Thoracic aorta (tissue), 2 donors: ENCODE results near the gene ERBB4. TPM values are rescaled to one million over a fixed set of nuclear protein-coding genes. Genes with fewer than 3 reads are reported as not detected.

Source experiments
- ATAC-seq: fragments of 150-250 bp; one replicate; pipeline ENCODE4 v1.8.0; 2017; ENCODE audit warnings: low read depth; ENCODE audit not compliant: insufficient number of reproducible peaks, low FRiP score
- DNase-seq: peaks from one replicate; pipeline ENCODE4 v3.0.0-alpha.2; 2020; ENCODE audit warnings: low spot score
- H3K27ac ChIP-seq, 2 donors: fragments of 200-600 bp; sonication (generic); 1 replicate in 1 of 2; 2 replicates in 1 of 2; pipeline ENCODE4 v1.5.1; 2016; ENCODE audit warnings: mild to moderate bottlenecking in 2 of 2, moderate library complexity in 2 of 2
- H3K27me3 ChIP-seq: fragments of 200-600 bp; sonication (generic); replicated peaks from 2 replicates; pipeline ENCODE4 v1.6.0; 2016; ENCODE audit warnings: mild to moderate bottlenecking; ENCODE audit not compliant: insufficient read depth
- H3K36me3 ChIP-seq: fragments of 200-600 bp; sonication (generic); one replicate; pipeline ENCODE4 v1.5.1; 2016
- H3K4me1 ChIP-seq, 2 donors: fragments of 200-600 bp; sonication (generic); 1 replicate in 1 of 2; 2 replicates in 1 of 2; pipeline versions ENCODE4 v1.5.1 to v1.6.0; 2016; ENCODE audit warnings: low read depth in 2 of 2, mild to moderate bottlenecking in 1 of 2; ENCODE audit not compliant: control insufficient read depth in 1 of 2
- H3K4me3 ChIP-seq: fragments of 200-600 bp; sonication (generic); 2 replicates; pipeline ENCODE4 v1.5.1; 2016; ENCODE audit warnings: mild to moderate bottlenecking
- H3K9me3 ChIP-seq: fragments of 200-600 bp; sonication (generic); 2 replicates; pipeline ENCODE4 v1.5.1; 2016
- CTCF ChIP-seq: fragments of 200-600 bp; sonication (generic); IDR thresholded peaks from one replicate; pipeline ENCODE4 v1.5.1; 2019; ENCODE audit warnings: antibody characterized with exemption
- total RNA-seq, 2 donors: library from RNA; depleted of rRNA; stranded (reverse); fragments of >200 nt; gene quantifications; one replicate each; pipeline versions ENCODE4 v1.1.0 to v1.2.3, GENCODE V29; 2016

The ERBB4 gene
- total RNA-seq, 2 donors from 2014 or later: 15.7 to 29.3 TPM

- Histone ChIP-seq H3K27ac (no peak overlapping the region), H3K36me3 (no peaks in the 10 kb centered on the region), H3K9me3 (no peaks in the 10 kb centered on the region), H3K27me3 (no peaks in the 10 kb centered on the region), H3K4me3 (no peak overlapping the region), H3K4me1 (peaks cover 0 to 5% of the 10 kb centered on the region in 2 donors)
- ATAC-seq (no peak), DNase-seq (no peak)
- TF ChIP-seq CTCF: no peak
Measured at GRCh38 chr2:211996857-211997256, 541.7 kb downstream of the ERBB4 start.

- Histone ChIP-seq H3K4me1 (no peaks in the 10 kb centered on the region), H3K27me3 (no peaks in the 10 kb centered on the region), H3K27ac (no peak overlapping the region), H3K4me3 (no peak overlapping the region), H3K9me3 (no peaks in the 10 kb centered on the region), H3K36me3 (no peaks in the 10 kb centered on the region)
- no peak for TF ChIP-seq CTCF
- no peak for DNase-seq
- no peak for ATAC-seq
Measured at GRCh38 chr2:211994806-211995205, 543.8 kb downstream of the ERBB4 start.

- H3K27me3 ChIP-seq: no peaks in the 10 kb centered on the region
- H3K27ac ChIP-seq: no peak overlapping the region
- TF ChIP-seq CTCF: no peak
- no peak overlapping the region for H3K4me3 ChIP-seq
- H3K4me1 ChIP-seq: peaks cover 0 to 6% of the 10 kb centered on the region in 2 donors
- H3K36me3 ChIP-seq: no peaks in the 10 kb centered on the region
- DNase-seq: no peak
- no peaks in the 10 kb centered on the region for H3K9me3 ChIP-seq
- ATAC-seq: no peak
Measured at GRCh38 chr2:211990335-211990734, 548.3 kb downstream of the ERBB4 start.

GRCh38 chr2:211986313-211986712 is 552.3 kb downstream of the ERBB4 start:
- DNase-seq (no peak), ATAC-seq (no peak)
- Histone ChIP-seq H3K36me3 (no peaks in the 10 kb centered on the region), H3K27me3 (no peaks in the 10 kb centered on the region), H3K4me3 (no peak overlapping the region), H3K27ac (no peak overlapping the region), H3K9me3 (no peaks in the 10 kb centered on the region), H3K4me1 (peaks cover 0 to 10% of the 10 kb centered on the region in 2 donors)
- no peak for TF ChIP-seq CTCF

- no peaks in the 10 kb centered on the region for H3K9me3 ChIP-seq
- no peak overlapping the region for H3K27ac ChIP-seq
- no peak overlapping the region for H3K4me3 ChIP-seq
- no peak for TF ChIP-seq CTCF
- peaks cover 0 to 14% of the 10 kb centered on the region in 2 donors for H3K4me1 ChIP-seq
- H3K36me3 ChIP-seq: no peaks in the 10 kb centered on the region
- H3K27me3 ChIP-seq: no peaks in the 10 kb centered on the region
- ATAC-seq (no peak), DNase-seq (no peak)
Measured at GRCh38 chr2:211985393-211985792, 553.2 kb downstream of the ERBB4 start.
